OCI-LY7 (cell line): ENCODE data around the gene MS4A6E.

Experiments used
- CTCF ChIP-seq: fragments of 200-600 bp; sonication (generic); conservative IDR thresholded peaks from 2 replicates; pipeline ENCODE4 v1.5.1; 2014; ENCODE audit warnings: mild to moderate bottlenecking, antibody characterized with exemption, low read length, moderate library complexity, mixed read lengths
- EZH2phosphoT487 ChIP-seq: fragments of 200-600 bp; sonication (generic); IDR thresholded peaks from 2 replicates; pipeline ENCODE4 v1.6.1; 2018; ENCODE audit warnings: low read depth, borderline replicate concordance, mild to moderate bottlenecking, mixed run types, antibody characterized with exemption, low read length, moderate library complexity, mixed read lengths

- TF ChIP-seq CTCF (no peak), EZH2phosphoT487 (no peak)
Observed at GRCh38 chr11:60344146-60344545, 17.1 kb downstream of the MS4A6E start.
